CD4-positive, CD25-positive, alpha-beta regulatory T cell (primary cell): Measurements from ENCODE around the gene IFI44L. TPM values are rescaled to one million over a fixed set of nuclear protein-coding genes. Genes with fewer than 3 reads are reported as not detected.

ENCODE experiments used
- ATAC-seq, 2 donors: fragments of 150-1000 bp; cut with Tn5 transposase; one replicate each; pipeline ENCODE4 v1.10.0; 2021; ENCODE audit warnings: low read depth in 2 of 2, moderate number of reproducible peaks in 2 of 2, moderate library complexity in 1 of 2
- DNase-seq, 3 donors: peaks; one replicate each; pipeline versions ENCODE4 v3.0.0 to v3.0.0-alpha.2; 2012 to 2022; ENCODE audit warnings: mixed read lengths in 1 of 3
- H3K27ac ChIP-seq: one replicate; pipeline ENCODE4 v1.7.0; 2013; ENCODE audit warnings: mild to moderate bottlenecking, low read length; ENCODE audit not compliant: insufficient read depth, poor library complexity, severe bottlenecking
- H3K27me3 ChIP-seq: one replicate; pipeline ENCODE4 v1.7.0; 2013; ENCODE audit warnings: low read length; ENCODE audit not compliant: control insufficient read depth, insufficient read depth
- H3K36me3 ChIP-seq: one replicate; pipeline ENCODE4 v1.7.0; 2013; ENCODE audit warnings: mild to moderate bottlenecking, low read length, moderate library complexity; ENCODE audit not compliant: control insufficient read depth, insufficient read depth
- H3K4me1 ChIP-seq: 2 replicates; pipeline ENCODE4 v1.7.0; 2013; ENCODE audit warnings: mild to moderate bottlenecking, low read length; ENCODE audit not compliant: insufficient read depth, control insufficient read depth, poor library complexity, severe bottlenecking
- H3K4me3 ChIP-seq: one replicate; pipeline ENCODE4 v1.7.0; 2013; ENCODE audit warnings: low read depth, mild to moderate bottlenecking, low read length, moderate library complexity
- H3K9me3 ChIP-seq, 2 experiments: 1 replicate in 1 of 2; 2 replicates in 1 of 2; pipeline ENCODE4 v1.7.0; 2013; ENCODE audit warnings: low read length in 2 of 2, mild to moderate bottlenecking in 1 of 2, moderate library complexity in 1 of 2; ENCODE audit not compliant: control insufficient read depth in 2 of 2
- H3K27ac Mint-ChIP-seq, 3 donors: one replicate each; pipeline ENCODE4 v1.8.0; 2020 to 2022; ENCODE audit warnings: mild to moderate bottlenecking in 3 of 3, mixed read lengths in 3 of 3, moderate library complexity in 2 of 3
- H3K27me3 Mint-ChIP-seq: one replicate; pipeline ENCODE4 v1.8.0; 2022; ENCODE audit warnings: mild to moderate bottlenecking, mixed read lengths
- H3K36me3 Mint-ChIP-seq: one replicate; pipeline ENCODE4 v1.8.0; 2020; ENCODE audit warnings: mixed read lengths
- H3K4me1 Mint-ChIP-seq, 4 donors: one replicate each; pipeline ENCODE4 v1.8.0; 2020 to 2022; ENCODE audit warnings: mixed read lengths in 4 of 4, mild to moderate bottlenecking in 1 of 4
- H3K4me3 Mint-ChIP-seq, 4 donors: one replicate each; pipeline ENCODE4 v1.8.0; 2020 to 2022; ENCODE audit warnings: mild to moderate bottlenecking in 4 of 4, mixed read lengths in 4 of 4, moderate library complexity in 3 of 4
- H3K9me3 Mint-ChIP-seq, 7 donors: one replicate each; pipeline ENCODE4 v1.8.0; 2020 to 2022; ENCODE audit warnings: mixed read lengths in 7 of 7, mild to moderate bottlenecking in 3 of 7, moderate library complexity in 2 of 7
- polyA plus RNA-seq, 4 donors: library from polyadenylated mRNA; unstranded; fragments of 300-500 nt; fragmentation: Illumina TruSeq; gene quantifications; one replicate each; pipeline ENCODE4 v1.2.3, GENCODE V29; 2021
- total RNA-seq: library from RNA; stranded (reverse); gene quantifications from one replicate; pipeline ENCODE4 v1.2.3, GENCODE V29; 2022

The IFI44L gene
- total and polyA plus RNA-seq, 5 donors from 2014 or later, result 1.4 to 19.1 (median 3.6) TPM

- no peaks in the 10 kb centered on the region for H3K4me1 ChIP-seq
- H3K4me3 ChIP-seq, result no peak overlapping the region
- H3K4me3 Mint-ChIP-seq, result no peak overlapping the region
- no peaks in the 10 kb centered on the region for H3K9me3 ChIP-seq
- peaks cover 0 to 3% (median 0%) of the 10 kb centered on the region in 7 donors for H3K9me3 Mint-ChIP-seq
- peaks cover 5% of the 10 kb centered on the region for H3K27me3 ChIP-seq
- H3K27me3 Mint-ChIP-seq, result peaks cover 10% of the 10 kb centered on the region
- no peaks in the 10 kb centered on the region for H3K4me1 Mint-ChIP-seq
- no peak overlapping the region for H3K27ac Mint-ChIP-seq
- no peaks in the 10 kb centered on the region for H3K36me3 Mint-ChIP-seq
- no peaks in the 10 kb centered on the region for H3K36me3 ChIP-seq
- no peak for ATAC-seq
- no peak overlapping the region for H3K27ac ChIP-seq
- DNase-seq, result no peak
These were observed 67.7 kb downstream of the IFI44L start for GRCh38 chr1:78687914-78688313.

- Histone ChIP-seq H3K4me3 (no peak overlapping the region), H3K27ac (no peak overlapping the region), H3K36me3 (no peaks in the 10 kb centered on the region), H3K4me1 (no peaks in the 10 kb centered on the region), H3K9me3 (no peaks in the 10 kb centered on the region), H3K27me3 (peaks cover 5% of the 10 kb centered on the region)
- DNase-seq (no peak), ATAC-seq (no peak)
- no peak overlapping the region for H3K4me3 Mint-ChIP-seq
- H3K9me3 Mint-ChIP-seq, result peaks cover 0 to 5% (median 0%) of the 10 kb centered on the region in 7 donors
- no peak overlapping the region for H3K27ac Mint-ChIP-seq
- H3K4me1 Mint-ChIP-seq, result no peaks in the 10 kb centered on the region
- H3K27me3 Mint-ChIP-seq, result peaks cover 10% of the 10 kb centered on the region
- H3K36me3 Mint-ChIP-seq, result no peaks in the 10 kb centered on the region
These were observed 68.4 kb downstream of the IFI44L start for GRCh38 chr1:78688697-78689096.

GRCh38 chr1:78690516-78690915 is 70.3 kb downstream of the IFI44L start:
- DNase-seq, result no peak
- H3K9me3 ChIP-seq, result no peaks in the 10 kb centered on the region
- Mint-ChIP-seq H3K4me1 (no peaks in the 10 kb centered on the region), H3K27me3 (peaks cover 10% of the 10 kb centered on the region), H3K4me3 (no peak overlapping the region), H3K27ac (no peak overlapping the region), H3K9me3 (peaks cover 0 to 5% (median 0%) of the 10 kb centered on the region in 7 donors), H3K36me3 (no peaks in the 10 kb centered on the region)
- H3K27me3 ChIP-seq, result peaks cover 2% of the 10 kb centered on the region
- no peak overlapping the region for H3K27ac ChIP-seq
- H3K36me3 ChIP-seq, result no peaks in the 10 kb centered on the region
- H3K4me1 ChIP-seq, result no peaks in the 10 kb centered on the region
- no peak overlapping the region for H3K4me3 ChIP-seq
- ATAC-seq, result no peak

DNA sequence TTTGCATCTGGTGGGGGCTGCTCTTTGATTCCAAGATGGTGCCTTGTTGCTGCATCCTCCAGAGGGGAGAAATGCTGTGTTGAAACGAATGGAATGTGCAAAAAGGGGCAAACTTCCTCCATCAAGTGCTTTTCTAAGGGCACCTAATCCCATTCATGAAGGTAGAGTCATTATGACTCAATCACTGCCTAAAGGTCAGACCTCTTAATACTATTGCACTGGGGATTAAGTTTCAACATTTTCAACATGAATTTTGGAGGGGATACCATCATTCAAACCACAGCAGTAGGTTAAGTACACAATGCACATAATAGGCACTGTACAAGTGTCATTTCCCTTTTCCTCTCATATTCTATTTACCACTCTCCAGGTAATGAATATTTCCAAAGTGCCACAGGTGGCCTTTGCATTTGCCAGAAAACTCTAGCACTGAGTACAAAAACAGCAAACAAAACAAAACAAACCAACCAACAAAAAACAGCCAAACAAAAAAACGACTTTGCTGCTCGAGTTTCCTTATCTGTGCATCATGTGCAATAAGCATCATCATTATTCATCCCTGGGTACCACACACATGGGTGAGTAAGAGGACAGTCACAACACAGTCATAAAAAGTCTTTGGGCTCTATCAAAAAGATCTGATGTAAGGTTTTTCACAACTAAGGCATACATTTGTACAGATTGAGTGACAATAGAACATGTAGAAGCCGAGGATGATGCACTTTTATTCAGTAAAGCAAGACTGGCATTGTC is 71.9 kb downstream of the IFI44L start:
- H3K27me3 Mint-ChIP-seq, result peaks cover 8% of the 10 kb centered on the region
- no peaks in the 10 kb centered on the region for H3K4me1 Mint-ChIP-seq
- H3K27me3 ChIP-seq, result no peaks in the 10 kb centered on the region
- no peaks in the 10 kb centered on the region for H3K9me3 ChIP-seq
- H3K4me3 Mint-ChIP-seq, result no peak overlapping the region
- DNase-seq (no peak), ATAC-seq (no peak)
- H3K27ac ChIP-seq, result no peak overlapping the region
- no peaks in the 10 kb centered on the region for H3K4me1 ChIP-seq
- peaks cover 0 to 5% (median 0%) of the 10 kb centered on the region in 7 donors for H3K9me3 Mint-ChIP-seq
- H3K36me3 ChIP-seq, result no peaks in the 10 kb centered on the region
- H3K27ac Mint-ChIP-seq, result no peak overlapping the region
- no peaks in the 10 kb centered on the region for H3K36me3 Mint-ChIP-seq
- no peak overlapping the region for H3K4me3 ChIP-seq

Other genes starting within 250 kb of the IFI44L start
- not detected for gene PTGFR, start 129.5 kb upstream of the IFI44L start, total RNA-seq
- not detected for gene PTGFR, start 129.5 kb upstream of the IFI44L start, polyA plus RNA-seq
- 53.9 TPM for gene IFI44, start 29.4 kb downstream of the IFI44L start, total RNA-seq
- 10 to 100 TPM; 10.2 to 31.4 (median 19.4) TPM for gene IFI44, start 29.4 kb downstream of the IFI44L start, polyA plus RNA-seq